Measurements from ENCODE around the gene PLEKHH2. TPM values are rescaled to one million over a fixed set of nuclear protein-coding genes. Genes with fewer than 3 reads are reported as not detected.

PLEKHH2 gene
- total RNA-seq, 4 donors from 2014 or later, result 47.1 to 124 (median 74.8) TPM

DNA sequence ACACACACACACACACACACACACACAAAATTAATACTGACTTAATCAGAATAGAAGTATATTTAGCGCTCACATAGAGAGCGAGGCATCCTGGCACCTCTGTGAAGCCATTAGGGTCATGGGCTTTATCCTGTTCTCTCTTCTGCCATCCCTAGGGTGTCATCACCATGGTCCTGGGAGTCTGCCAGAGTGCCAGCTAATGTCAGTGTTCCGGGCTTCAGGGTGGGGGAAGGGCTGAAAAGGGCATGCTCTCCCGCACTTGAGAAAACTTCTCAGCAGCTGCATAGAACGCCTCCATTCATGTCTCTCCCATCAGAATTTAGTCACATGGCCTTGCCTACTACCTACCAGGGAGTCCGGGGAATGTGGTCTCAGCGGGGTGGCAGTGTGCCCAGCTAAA lies 117.1 kb downstream of the PLEKHH2 start:
- DNase-seq, result no peak
- Histone ChIP-seq H3K4me1 (no peaks in the 10 kb centered on the region), H3K4me3 (no peak overlapping the region), H3K36me3 (no peaks in the 10 kb centered on the region), H3K9me3 (no peaks in the 10 kb centered on the region), H3K27me3 (no peaks in the 10 kb centered on the region), H3K27ac (no peak overlapping the region)
- TF ChIP-seq CTCF (IDR thresholded peaks at IDR 0.05), result no peak
- no peak for TF ChIP-seq POLR2A (IDR thresholded peaks at IDR 0.05)
- intact Hi-C loops (cut with DNase I; ENCODE audit: low total_unique reads), result no loop called here

GRCh38 chr2:43758739-43759138 lies 121.7 kb downstream of the PLEKHH2 start:
- TF ChIP-seq CTCF (IDR thresholded peaks at IDR 0.05) (no peak), POLR2A (IDR thresholded peaks at IDR 0.05) (no peak)
- DNase-seq, result no peak
- Histone ChIP-seq H3K36me3 (no peaks in the 10 kb centered on the region), H3K9me3 (no peaks in the 10 kb centered on the region), H3K4me1 (no peaks in the 10 kb centered on the region), H3K4me3 (no peak overlapping the region), H3K27me3 (no peaks in the 10 kb centered on the region), H3K27ac (peak overlapping the region; percentile 22 to 89)
- intact Hi-C loops (cut with DNase I; ENCODE audit: low total_unique reads), result no loop called here

DNA sequence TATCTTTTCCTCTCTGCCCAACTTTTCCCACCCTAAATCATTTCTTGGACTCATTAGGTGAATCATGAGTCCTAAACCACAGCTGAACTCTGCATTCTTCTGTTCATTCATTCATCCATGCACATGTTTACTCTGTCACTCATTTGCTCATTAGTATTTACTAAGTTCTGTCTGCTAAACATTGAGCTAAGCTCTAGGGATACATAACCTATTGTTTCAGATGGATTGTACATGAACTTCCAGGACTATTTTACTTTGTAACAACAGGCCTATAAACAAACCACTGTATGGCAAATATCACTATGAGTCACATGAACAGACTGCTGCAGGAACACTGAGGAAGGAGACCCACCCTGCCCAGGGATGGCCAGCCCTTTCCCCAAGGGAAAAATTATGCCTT lies 122.1 kb downstream of the PLEKHH2 start:
- H3K4me3 ChIP-seq, result no peak overlapping the region
- H3K4me1 ChIP-seq, result no peaks in the 10 kb centered on the region
- DNase-seq, result no peak
- no peaks in the 10 kb centered on the region for H3K27me3 ChIP-seq
- TF ChIP-seq POLR2A (IDR thresholded peaks at IDR 0.05), result no peak
- TF ChIP-seq CTCF (IDR thresholded peaks at IDR 0.05), result no peak
- no peaks in the 10 kb centered on the region for H3K36me3 ChIP-seq
- intact Hi-C loops (cut with DNase I; ENCODE audit: low total_unique reads), result no loop called here
- no peaks in the 10 kb centered on the region for H3K9me3 ChIP-seq
- H3K27ac ChIP-seq, result peak overlapping the region; percentile 22 to 89

DNA sequence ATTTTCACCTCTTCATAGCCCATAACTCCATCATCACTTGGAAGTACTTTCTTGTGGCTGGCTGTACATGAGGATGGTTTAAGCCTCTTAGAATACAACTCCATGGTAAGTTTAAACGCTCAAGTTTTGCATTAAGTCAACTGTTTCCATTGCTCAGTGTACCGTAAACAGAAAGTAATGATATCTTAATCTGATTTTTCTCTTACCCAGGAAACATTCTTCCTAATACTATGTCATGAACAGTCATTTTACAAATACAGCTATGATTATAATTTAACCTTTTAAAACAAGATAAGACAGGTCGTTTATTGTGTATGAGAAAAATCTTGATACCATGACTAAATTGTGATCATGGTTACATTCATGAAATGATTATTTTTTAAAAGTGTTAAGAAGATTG lies 125.2 kb downstream of the PLEKHH2 start:
- H3K36me3 ChIP-seq, result no peaks in the 10 kb centered on the region
- no peaks in the 10 kb centered on the region for H3K27me3 ChIP-seq
- intact Hi-C loops (cut with DNase I; ENCODE audit: low total_unique reads), result no loop called here
- TF ChIP-seq POLR2A (IDR thresholded peaks at IDR 0.05) (no peak), CTCF (IDR thresholded peaks at IDR 0.05) (no peak)
- peaks cover 0 to 12% of the 10 kb centered on the region in 2 donors for H3K4me1 ChIP-seq
- H3K27ac ChIP-seq, result peak overlapping the region in 1 of 2 donors; percentile 92
- no peaks in the 10 kb centered on the region for H3K9me3 ChIP-seq
- H3K4me3 ChIP-seq, result no peak overlapping the region
- DNase-seq, result no peak

DNA sequence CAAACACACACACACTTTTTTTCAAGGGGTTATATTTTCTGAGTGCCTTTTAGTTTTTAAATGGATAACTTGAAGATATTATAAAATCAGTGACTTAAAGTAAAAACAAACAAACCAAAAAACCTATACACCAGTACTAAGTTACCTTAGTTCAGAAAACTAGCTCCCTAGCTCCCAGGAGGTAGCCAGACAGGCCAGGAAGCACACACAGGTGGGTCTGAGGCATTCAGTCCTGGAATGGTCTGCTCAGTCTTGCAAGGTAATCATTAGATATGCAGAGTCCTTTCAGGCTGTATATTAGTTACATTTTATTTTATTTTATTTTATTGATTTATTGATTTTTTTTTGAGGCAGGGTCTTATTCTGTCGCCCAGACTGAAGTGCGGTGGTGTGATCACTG lies 126.0 kb downstream of the PLEKHH2 start:
- no peak overlapping the region for H3K4me3 ChIP-seq
- peak overlapping the region; percentile 79 to 92 for H3K27ac ChIP-seq
- DNase-seq, result no peak
- peaks cover 0 to 12% of the 10 kb centered on the region in 2 donors for H3K4me1 ChIP-seq
- TF ChIP-seq POLR2A (IDR thresholded peaks at IDR 0.05), result no peak
- no peak for TF ChIP-seq CTCF (IDR thresholded peaks at IDR 0.05)
- no peaks in the 10 kb centered on the region for H3K9me3 ChIP-seq
- H3K27me3 ChIP-seq, result no peaks in the 10 kb centered on the region
- no peaks in the 10 kb centered on the region for H3K36me3 ChIP-seq
- intact Hi-C loops (cut with DNase I; ENCODE audit: low total_unique reads), result no loop called here
